ENCODE data around the gene IGSF23. TPM values are rescaled to one million over a fixed set of nuclear protein-coding genes. Genes with fewer than 3 reads are reported as not detected.

The IGSF23 gene
- total and polyA plus RNA-seq, 4 donors = 0.47 to 11.4 (median 3.3) TPM

- Histone ChIP-seq H3K27ac (ENCODE audit: low read depth in 1 of 2, low read length in 2 of 2) (no peak overlapping the region), H3K9me3 (ENCODE audit: control insufficient read depth in 4 of 4, low read length in 3 of 4) (no peaks in the 10 kb centered on the region), H3K27me3 (ENCODE audit: control insufficient read depth in 4 of 4, insufficient read depth in 4 of 4, low read length in 3 of 4) (no peaks in the 10 kb centered on the region), H3K4me1 (ENCODE audit: control insufficient read depth in 4 of 4, insufficient read depth in 4 of 4, low read length in 3 of 4) (peaks cover 0 to 2% (median 0%) of the 10 kb centered on the region in 4 donors), H3K4me3 (ENCODE audit: low read depth in 1 of 3, low read length in 3 of 3) (no peak overlapping the region), H3K36me3 (ENCODE audit: control insufficient read depth in 4 of 4, insufficient read depth in 3 of 4, low read depth in 1 of 4, low read length in 3 of 4) (peaks cover 6 to 40% (median 25%) of the 10 kb centered on the region in 4 donors), H3K9ac (ENCODE audit: low read depth in 1 of 2, low read length in 2 of 2) (no peak overlapping the region)
- TF ChIP-seq HNF4G (IDR thresholded peaks at IDR 0.05) (no peak), EGR1 (IDR thresholded peaks at IDR 0.05; ENCODE audit: low read depth in 2 of 2) (no peak), ATF3 (IDR thresholded peaks at IDR 0.05) (no peak), ZBTB33 (IDR thresholded peaks at IDR 0.05) (no peak), HNF4A (conservative IDR thresholded peaks at IDR 0.05) (no peak), FOXA2 (IDR thresholded peaks at IDR 0.05) (no peak), JUND (IDR thresholded peaks at IDR 0.05) (no peak), FOXA1 (IDR thresholded peaks at IDR 0.05) (no peak), NR2F2 (IDR thresholded peaks at IDR 0.05) (no peak), RAD21 (IDR thresholded peaks at IDR 0.05) (no peak), YY1 (IDR thresholded peaks at IDR 0.05) (no peak)
- no peak for DNase-seq (ENCODE audit: low spot score)
- 96% methylated on average over 5 of the region's 5 CpGs for WGBS
Observed at GRCh38 chr19:44663996-44664395, 50.6 kb downstream of the IGSF23 start.

GRCh38 chr19:44664976-44665375, 51.6 kb downstream of the IGSF23 start:
- Histone ChIP-seq H3K27ac (ENCODE audit: low read depth in 1 of 2, low read length in 2 of 2) (no peak overlapping the region), H3K9ac (ENCODE audit: low read depth in 1 of 2, low read length in 2 of 2) (no peak overlapping the region), H3K27me3 (ENCODE audit: control insufficient read depth in 4 of 4, insufficient read depth in 4 of 4, low read length in 3 of 4) (no peaks in the 10 kb centered on the region), H3K4me3 (ENCODE audit: low read depth in 1 of 3, low read length in 3 of 3) (no peak overlapping the region), H3K4me1 (ENCODE audit: control insufficient read depth in 4 of 4, insufficient read depth in 4 of 4, low read length in 3 of 4) (peaks cover 0 to 2% (median 0%) of the 10 kb centered on the region in 4 donors), H3K36me3 (ENCODE audit: control insufficient read depth in 4 of 4, insufficient read depth in 3 of 4, low read depth in 1 of 4, low read length in 3 of 4) (peaks cover 0 to 30% (median 19%) of the 10 kb centered on the region in 4 donors), H3K9me3 (ENCODE audit: control insufficient read depth in 4 of 4, low read length in 3 of 4) (no peaks in the 10 kb centered on the region)
- no peak for TF ChIP-seq ZBTB33 (IDR thresholded peaks at IDR 0.05)
- no peak for TF ChIP-seq ATF3 (IDR thresholded peaks at IDR 0.05)
- no peak for TF ChIP-seq SP1 (IDR thresholded peaks at IDR 0.05)
- no peak for TF ChIP-seq JUND (IDR thresholded peaks at IDR 0.05)
- no peak for TF ChIP-seq MAX (IDR thresholded peaks at IDR 0.05)
- TF ChIP-seq RXRA (IDR thresholded peaks at IDR 0.05) = no peak
- no peak for TF ChIP-seq YY1 (IDR thresholded peaks at IDR 0.05)
- no peak for TF ChIP-seq HNF4A (conservative IDR thresholded peaks at IDR 0.05)
- TF ChIP-seq FOXA2 (IDR thresholded peaks at IDR 0.05) = no peak
- TF ChIP-seq GABPA (IDR thresholded peaks at IDR 0.05 in 1 of 2, conservative IDR thresholded peaks at IDR 0.05 in 1 of 2) = no peak
- no peak for TF ChIP-seq EGR1 (IDR thresholded peaks at IDR 0.05; ENCODE audit: low read depth in 2 of 2)
- no peak for TF ChIP-seq REST (IDR thresholded peaks at IDR 0.05)
- DNase-seq (ENCODE audit: low spot score) = no peak
- WGBS = 93% methylated on average over 10 of the region's 10 CpGs

Measured in liver (tissue), 9 donors.